Astrocyte of the spinal cord (primary cell): ENCODE data around the gene UBE2J2.

Experiments
- DNase-seq: peaks from one replicate; pipeline ENCODE4 v3.0.0; 2011; ENCODE audit warnings: low read depth, low spot score
- H3K4me3 ChIP-seq: 2 replicates; pipeline ENCODE4 v1.5.1; 2011; ENCODE audit warnings: low read depth, mild to moderate bottlenecking, low read length, moderate library complexity
- in situ Hi-C: cut with HindIII; loops from 2 replicates; pipeline ENCODE4 v1.10.0; 2017; ENCODE audit warnings: low sequenced_read_pairs
- TF ChIP-seq, protein P1 (sequence below): IDR thresholded peaks from 2 replicates; pipeline ENCODE4 v1.5.1; 2012; ENCODE audit warnings: low read depth, mild to moderate bottlenecking, low read length, inconsistent platforms

UBE2J2 gene

GRCh38 chr1:1306070-1306660 lies 32.5 kb upstream of the UBE2J2 start:
- DNase-seq = no peak
- peak overlapping the region; percentile 69 for H3K4me3 ChIP-seq
- TF ChIP-seq, protein P1, sequence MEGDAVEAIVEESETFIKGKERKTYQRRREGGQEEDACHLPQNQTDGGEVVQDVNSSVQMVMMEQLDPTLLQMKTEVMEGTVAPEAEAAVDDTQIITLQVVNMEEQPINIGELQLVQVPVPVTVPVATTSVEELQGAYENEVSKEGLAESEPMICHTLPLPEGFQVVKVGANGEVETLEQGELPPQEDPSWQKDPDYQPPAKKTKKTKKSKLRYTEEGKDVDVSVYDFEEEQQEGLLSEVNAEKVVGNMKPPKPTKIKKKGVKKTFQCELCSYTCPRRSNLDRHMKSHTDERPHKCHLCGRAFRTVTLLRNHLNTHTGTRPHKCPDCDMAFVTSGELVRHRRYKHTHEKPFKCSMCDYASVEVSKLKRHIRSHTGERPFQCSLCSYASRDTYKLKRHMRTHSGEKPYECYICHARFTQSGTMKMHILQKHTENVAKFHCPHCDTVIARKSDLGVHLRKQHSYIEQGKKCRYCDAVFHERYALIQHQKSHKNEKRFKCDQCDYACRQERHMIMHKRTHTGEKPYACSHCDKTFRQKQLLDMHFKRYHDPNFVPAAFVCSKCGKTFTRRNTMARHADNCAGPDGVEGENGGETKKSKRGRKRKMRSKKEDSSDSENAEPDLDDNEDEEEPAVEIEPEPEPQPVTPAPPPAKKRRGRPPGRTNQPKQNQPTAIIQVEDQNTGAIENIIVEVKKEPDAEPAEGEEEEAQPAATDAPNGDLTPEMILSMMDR = peak; percentile 29
- in situ Hi-C loops = no loop called here

- peak; percentile 71 for DNase-seq
- peak overlapping the region; percentile 13 for H3K4me3 ChIP-seq
- TF ChIP-seq, protein P1 = peak; percentile 7
- in situ Hi-C loops = no loop called here
These were observed 31.8 kb upstream of the UBE2J2 start for GRCh38 chr1:1305300-1306069.

DNA sequence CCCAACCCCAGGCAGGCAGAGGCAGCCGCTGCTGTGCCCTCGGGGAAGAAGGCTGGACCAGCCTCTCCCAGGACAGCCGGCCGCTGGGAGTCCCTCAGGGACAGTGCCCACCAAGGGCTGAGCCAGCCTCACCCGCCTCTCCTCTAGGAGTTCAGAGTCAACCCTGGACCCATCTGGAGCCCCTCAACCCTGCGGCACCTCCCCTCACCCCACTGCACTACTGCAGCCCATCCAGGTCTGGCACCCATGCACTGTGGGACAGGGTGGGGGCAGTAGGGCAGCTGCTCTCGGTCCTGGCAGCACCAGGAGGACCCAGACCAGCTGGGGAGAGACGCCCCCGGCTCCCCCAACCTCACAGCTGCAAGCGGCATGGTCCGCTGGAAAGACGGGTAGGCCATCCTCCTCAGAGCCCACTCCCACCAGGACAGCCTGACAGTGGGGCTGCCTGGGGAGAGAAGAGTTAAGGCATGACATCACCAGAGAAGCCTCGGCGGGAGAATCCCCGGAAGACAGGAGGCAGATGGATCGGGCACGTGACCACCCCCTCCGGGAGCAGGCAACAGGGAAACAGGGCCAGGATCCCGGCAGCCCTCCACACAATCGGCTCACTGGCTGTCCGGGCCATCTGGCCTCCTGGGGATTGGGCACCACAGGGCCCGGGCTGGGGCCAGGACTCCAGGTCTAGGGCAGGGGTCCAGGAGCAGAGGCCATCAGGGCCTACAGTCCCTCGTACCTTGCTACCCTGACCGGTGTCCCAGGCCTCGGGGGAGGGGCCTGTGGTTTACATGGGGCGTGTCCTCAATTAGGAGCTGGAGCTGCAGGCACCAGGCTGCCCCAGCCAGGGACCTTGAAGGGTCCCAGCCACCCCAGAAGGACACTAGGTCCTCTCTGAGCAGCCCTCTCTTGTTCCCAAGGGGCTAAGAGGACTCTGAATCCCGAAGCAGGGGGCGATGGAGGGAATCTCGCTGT lies 31.0 kb upstream of the UBE2J2 start:
- peak overlapping the region; percentile 13 for H3K4me3 ChIP-seq
- DNase-seq = peak; percentile 67
- TF ChIP-seq, protein P1 = no peak
- in situ Hi-C loops = no loop called here

GRCh38 chr1:1303736-1304135 lies 30.1 kb upstream of the UBE2J2 start:
- TF ChIP-seq, protein P1 = no peak
- DNase-seq = no peak
- in situ Hi-C loops = no loop called here
- no peak overlapping the region for H3K4me3 ChIP-seq

GRCh38 chr1:1302951-1303509 lies 29.4 kb upstream of the UBE2J2 start:
- in situ Hi-C loops = no loop called here
- no peak for DNase-seq
- H3K4me3 ChIP-seq = no peak overlapping the region
- TF ChIP-seq, protein P1 = no peak

DNA sequence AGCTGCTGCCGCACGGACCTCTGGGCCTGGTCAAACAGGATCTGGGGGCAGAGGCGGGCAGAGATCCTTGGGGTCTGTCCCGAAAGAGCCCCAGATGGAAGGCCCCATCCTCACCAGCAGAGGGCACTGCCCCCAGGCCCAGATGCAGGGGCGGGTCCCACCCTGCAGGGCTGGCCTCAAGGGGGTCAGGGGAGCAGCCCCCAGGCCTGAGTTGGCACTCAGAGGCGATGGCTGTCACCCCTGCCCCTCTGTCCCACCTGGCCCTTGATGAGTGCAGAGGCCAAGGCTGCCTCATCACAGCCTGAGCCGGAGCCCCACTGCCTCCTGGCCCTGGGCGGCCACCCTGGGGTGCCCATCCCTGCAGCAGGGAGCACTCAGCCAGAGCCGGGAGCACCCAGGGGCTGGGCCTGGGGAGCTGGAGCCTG lies 28.4 kb upstream of the UBE2J2 start:
- in situ Hi-C loops = no loop called here
- TF ChIP-seq, protein P1 = peak; percentile 60
- no peak overlapping the region for H3K4me3 ChIP-seq
- no peak for DNase-seq
